COR-L47 (cell line): ENCODE measurements around the gene RASA1.
A peak's percentile ranks its signal among the peaks of the same experiment; 100 is the strongest.

ENCODE experiments used
- DNase-seq: peaks from one replicate; lab custom pipeline; 2025; lab: John Stamatoyannopoulos, UW

The RASA1 gene

DNA sequence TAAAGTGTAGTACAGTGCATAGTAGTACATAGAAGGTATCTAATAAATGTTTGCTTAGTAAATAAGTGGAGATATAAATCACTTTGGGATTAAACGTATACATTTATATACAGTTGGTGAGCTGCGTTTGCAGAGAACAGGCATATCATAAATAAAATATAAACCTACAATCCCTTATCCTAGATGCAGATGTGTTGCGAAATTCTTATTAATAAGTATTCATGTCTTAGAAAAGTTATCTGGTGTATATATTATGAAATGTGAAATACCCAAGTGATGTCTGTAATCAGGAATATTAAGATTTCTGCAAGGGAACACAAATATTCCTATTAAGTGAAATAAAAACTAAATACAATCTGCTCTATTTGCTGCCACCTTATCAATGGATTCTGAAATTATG, 136.2 kb downstream of the RASA1 start:
- no peak for DNase-seq

DNA sequence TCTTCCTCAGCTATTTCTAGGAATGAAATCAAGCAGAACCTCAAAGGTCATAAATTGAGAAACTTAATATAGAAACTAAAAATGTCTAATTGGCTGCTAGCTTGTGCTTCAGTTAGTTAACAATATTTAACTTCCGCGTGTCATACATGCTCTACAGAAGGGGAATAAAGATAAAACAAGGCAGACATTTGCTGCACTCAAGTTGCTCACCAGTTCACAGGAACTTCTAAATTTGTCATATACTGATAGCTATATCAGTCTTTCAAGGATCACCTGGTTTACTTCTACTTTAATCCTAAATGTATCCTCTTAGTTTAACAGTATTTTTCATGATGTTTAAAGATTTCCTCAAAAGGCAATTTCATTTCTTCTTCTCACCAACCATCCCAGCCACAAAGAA, 136.7 kb downstream of the RASA1 start:
- DNase-seq: no peak

DNA sequence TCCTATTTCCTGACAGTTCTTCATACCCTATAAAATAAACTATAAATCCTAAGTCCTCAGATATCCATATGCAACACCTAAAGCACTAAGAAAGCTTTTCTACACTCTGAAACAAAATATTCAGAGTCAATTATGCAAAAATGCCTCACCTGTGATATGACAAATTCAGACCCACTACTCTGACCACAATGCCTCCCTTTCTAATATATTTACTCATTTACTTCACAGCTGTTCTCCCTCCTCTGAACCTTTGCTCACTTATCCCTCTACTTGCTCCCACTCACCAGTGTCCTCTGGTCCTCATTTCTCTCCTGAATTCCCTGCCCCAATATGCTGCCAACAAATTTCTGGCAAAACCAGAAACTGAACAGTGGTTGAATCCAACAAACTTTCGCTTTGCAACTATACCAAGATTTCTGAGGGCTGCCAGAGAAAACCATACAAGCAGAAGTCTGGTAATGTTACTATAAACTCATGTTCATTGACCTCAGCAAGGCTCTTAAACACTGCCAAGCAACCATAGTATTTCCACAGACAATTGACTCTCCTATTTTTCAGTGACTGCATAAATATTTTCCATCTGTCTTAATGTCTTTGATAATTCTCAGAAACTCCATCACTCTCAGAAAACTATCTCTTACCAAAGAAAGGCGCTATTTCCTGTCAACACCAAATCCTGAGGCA, 137.9 kb downstream of the RASA1 start:
- no peak for DNase-seq

DNA sequence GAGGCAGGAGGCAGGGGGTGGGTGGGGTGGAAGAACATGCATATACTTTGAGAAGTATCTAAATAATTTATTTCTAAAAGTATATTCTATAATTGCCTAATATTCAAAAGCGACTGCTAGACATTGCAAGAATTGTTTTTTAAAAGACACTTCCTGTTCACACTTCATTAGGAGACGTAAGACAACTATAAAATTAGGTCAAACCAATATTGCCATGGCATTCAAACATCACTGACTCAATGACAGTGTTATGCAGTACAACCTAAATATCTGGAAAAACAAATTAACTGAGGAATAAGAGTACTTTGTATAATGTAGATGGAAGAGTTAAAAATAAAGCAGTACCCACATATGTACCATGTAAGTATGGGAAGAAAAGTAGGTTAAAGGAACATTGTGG, 140.5 kb downstream of the RASA1 start:
- no peak for DNase-seq

DNA sequence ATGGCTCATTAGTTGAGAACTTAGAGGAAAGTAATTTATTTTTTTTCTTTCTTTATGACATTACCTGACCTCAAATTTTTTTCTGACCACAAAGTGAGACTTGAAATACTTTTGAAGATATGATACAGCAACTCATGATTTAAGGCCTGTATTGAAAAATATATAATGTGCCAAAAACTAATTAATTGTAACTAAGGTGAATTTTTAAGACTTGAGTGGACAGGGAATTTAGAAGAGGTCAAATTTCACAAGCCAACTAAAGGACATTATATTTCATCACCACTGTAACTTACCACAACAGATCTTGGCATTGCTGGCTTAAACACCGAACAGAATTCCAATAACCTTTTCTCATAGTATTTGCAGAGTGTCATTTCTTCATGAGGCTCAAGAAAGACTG, 143.2 kb downstream of the RASA1 start:
- no peak for DNase-seq

DNA sequence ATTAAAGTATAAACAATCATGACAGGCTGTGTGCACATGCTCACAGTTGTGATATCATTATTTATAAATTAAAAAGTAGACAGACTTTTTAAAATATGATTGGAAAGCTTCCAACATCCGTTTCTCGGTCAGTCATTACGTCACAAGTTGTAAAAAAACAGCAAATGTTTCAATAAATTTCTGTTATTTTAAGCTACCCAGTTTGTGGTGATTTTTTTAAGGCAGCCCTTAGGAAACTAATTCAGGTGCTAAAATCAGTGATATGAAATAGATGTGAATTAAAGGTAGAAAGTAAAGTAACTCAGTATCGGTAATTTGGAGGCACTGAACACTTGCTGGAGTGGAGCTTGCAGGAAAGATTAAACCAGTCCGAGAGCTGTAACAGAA, 143.9 kb downstream of the RASA1 start:
- DNase-seq: no peak

DNA sequence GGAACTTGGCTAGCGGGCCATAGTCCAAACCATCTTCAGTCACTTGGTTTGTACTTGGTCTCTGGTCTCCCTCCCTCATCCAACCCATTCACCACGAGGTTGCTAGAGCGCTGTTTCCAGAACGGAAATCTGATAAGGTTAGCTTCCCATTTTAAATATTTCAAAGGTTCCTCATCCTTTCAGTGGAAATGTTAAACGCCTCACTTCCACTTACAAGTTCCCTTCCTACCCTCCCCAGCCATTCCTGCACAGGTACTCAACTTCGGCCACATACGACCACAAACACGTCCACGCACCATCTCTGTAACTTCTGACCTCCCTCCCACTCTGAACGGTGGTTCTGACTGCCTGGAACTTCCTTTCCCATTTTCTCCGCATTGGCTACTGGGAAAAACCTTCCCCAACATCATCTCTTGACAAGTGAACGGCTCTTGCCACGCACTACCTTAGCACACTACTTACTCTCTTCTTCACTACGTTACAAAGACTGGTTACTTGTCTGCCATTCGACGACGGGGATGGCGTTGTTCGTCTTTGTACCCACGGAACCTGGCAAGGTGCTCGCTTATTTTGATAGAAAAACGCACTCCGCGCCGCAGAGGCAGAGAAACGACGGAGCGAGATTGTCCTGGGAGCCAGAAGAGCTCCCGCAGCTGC, 144.4 kb downstream of the RASA1 start:
- no peak for DNase-seq

DNA sequence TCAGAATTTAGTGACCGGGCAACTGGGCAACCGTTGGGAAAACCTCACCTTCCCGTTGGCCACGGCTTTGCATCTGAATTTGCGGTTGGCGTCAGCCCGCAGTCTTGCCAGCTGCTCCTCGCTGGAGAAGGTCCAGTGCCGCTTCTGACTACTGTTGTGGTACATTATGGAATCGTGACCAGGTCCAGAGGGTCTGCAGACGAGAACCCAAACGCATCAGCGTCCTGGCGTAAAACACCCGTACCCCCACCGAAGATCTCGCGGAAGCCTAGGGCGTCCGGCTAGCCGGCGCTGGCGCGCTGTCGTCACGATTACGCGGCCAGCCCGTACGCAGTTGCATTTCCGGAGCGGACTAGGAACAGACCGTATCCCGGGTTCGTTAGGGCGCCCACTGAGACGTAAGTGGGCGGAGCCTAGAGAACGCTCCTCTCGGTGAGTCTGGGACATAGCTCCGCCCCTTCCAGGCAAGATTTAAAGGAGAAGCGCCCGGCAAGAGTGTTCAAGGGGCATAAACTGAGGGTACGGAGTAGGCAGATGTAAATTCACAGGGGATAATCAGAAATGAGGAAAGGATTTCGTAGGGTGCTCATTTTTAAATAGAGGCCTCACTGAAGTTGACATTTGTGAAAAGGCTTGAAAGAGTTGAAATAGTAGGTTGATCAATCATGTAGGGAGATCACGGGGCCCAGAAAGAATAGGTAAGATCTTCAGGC, 145.1 kb downstream of the RASA1 start, which contains the start of gene CCNH:
CCNH (minus strand) TSS at position 301 of the 713 bp plus-strand sequence; CDS start at position 165, 136 bp downstream.
- peak; percentile 98 for DNase-seq

DNA sequence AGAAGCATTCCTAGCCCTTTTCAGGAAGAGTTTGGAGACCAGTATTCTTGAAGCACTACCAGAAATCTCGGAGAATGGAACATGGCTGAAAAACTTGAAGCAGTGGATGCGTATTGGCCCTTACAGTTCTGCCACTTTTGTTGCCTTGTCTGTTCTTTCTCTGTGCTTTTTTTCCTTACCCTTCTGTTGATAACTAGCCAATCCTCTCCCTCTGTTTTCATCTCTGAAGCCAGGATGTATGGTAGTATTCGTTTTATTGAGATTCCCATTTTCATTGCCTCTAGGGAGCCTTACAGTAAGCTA, 145.6 kb downstream of the RASA1 start:
- DNase-seq: no peak

DNA sequence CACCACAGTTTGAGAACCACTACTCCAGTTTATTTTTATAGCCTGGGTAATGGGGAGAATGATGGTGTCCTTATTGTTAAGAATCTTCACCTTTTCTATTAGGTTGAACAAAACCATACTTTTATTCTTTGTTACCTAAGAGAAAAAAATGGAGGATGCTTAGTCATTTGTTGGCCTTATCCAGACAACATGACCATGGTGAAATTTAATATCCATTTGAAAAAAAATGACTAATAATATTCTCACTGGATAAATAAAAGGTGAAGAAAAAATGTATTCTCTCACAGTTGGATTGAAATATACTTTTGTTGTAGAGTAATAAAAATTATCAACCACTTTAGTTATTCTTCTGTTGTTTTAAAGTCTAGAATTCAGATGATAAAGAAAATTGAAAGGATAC, 150.8 kb downstream of the RASA1 start:
- no peak for DNase-seq

DNA sequence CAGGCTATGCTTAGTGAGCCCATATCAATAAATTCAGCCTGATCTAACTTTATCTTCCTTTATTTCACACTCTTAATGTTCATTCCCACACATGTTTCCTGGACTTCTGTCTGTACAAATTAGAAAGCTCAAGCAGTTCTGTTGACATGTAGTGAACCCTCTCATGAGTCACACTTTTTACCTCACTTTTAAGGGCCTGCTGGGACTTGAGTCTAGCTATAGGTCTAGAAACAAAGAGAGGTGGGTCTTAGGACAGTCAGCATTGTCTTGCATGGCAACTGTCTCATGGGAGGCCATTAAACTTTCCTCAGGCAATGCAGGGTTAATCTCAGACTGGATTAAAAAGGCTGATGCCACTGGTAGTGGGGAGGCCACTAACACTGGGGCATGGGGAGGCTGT, 153.6 kb downstream of the RASA1 start:
- no peak for DNase-seq

DNA sequence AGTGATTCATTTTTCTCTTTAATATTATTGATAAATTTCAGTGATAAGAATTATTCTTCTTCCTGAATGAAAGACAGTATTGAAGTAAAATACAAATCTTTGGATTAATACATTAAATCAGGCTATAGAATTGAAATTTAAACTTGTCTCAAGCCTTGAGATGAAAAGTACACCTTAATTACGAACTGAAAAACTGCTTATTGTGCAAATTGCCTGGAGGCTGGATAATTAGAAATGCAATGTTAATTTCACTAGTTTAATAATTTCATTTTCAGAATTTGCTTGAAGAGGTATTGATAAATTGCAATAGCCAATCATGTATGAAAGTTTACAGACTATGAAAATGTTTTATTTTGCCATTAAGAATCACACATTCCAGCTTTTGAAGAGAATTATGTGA, 156.1 kb downstream of the RASA1 start:
- no peak for DNase-seq

DNA sequence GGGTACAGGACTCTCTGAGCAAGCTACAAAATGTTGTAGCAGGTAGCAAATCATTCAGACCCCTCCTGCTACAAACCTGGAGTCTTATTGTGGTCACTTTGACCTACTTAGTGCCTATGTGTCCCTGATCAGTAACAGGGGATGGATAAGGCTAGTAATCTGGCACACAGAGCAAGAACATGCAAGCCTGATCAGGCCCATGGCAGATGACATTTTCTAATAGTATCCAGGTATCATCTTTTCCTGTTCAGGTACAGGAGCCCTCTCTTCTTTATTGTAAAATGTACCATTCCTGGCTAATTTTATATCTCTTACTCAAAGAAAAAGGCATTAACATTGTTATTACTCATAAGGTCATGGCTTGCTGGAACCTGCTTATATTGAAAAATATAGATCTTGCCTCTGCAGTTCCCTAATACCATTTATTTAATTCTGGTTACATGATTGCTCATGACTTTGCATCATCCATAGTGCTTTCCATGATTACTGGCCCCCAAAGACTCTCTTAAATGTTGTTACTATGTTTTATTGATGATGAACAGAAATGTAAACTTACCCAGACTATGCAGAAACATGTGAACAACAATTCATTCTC, 163.3 kb downstream of the RASA1 start:
- DNase-seq: no peak

DNA sequence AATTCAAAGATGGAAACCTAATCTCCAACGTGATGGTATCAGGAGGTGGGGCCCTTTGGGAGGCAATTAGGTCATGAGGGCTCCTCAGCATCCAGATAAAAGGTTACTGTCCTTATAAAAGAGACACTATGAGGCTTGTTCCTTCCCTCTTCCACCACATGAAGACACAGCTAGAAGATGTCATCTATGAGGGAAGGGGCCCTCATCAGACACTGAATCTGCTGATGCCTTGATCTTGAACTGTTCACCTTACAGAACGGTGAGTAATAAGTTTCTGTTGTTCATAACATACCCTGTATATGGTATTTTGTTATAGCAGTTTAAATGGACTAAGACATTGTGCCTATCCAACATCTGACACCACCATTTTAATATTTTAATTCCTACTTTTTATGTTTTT, 164.8 kb downstream of the RASA1 start:
- DNase-seq: no peak

DNA sequence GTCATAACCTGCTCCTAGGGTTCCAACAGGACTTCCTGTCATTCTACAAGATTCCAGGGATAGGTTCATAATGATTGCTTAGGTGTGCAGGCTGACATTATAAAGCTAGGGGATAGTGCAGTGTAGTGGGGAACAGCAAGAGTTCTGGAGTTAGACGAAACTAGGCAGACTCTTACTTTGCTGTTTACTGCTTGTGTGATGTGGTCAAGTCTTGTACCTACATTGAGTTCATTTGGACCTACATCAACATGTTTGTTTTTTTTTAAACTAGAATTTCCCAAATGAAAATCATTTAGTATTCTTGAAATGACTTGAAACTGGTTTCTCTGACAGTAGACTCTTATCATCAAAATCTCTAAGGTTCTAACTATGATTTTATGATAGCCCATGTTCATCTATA, 166.3 kb downstream of the RASA1 start:
- DNase-seq: no peak

DNA sequence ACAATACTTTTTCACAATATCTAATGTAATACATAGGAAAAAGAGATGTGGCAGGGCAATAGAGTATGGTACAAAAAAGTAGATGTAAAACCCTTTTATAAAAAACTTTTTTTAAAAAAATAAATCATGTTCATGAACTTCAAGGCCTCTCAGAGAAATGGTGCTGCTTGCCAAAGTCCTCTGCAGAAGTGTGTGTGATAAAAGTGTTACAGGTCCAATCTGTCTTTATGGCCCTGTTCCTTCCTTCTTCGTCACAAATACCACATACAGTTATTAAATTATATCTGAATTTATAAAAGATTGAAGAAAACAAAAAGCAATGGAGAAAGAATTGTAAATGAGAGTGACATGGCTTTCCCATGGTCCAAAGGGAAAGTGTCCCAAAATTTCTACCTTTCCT, 166.8 kb downstream of the RASA1 start:
- no peak for DNase-seq

DNA sequence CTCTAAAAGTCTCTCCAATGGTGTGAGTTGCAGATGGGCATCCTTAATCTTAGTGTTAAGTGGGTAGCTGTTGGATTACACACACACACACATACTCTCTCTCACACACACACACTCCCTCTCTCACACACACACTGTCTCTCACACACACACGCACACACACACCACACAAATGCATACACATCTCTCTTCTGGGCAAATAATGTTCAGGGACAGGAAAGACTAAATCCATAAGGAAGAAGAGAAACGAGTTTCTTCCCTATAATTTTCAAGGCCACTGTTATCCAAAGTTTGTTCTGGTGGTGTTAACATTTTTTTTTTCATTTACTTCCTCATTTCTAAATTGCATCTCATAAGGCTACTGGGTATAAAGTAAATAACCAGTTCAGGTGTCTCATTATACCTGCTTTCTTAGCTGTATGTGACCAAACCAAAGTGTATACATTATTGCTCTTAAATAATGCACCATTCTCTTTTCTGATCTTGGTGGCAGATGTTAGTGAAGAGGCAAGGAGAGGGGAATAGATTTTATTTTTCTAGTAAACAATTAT, 167.5 kb downstream of the RASA1 start:
- DNase-seq: no peak

DNA sequence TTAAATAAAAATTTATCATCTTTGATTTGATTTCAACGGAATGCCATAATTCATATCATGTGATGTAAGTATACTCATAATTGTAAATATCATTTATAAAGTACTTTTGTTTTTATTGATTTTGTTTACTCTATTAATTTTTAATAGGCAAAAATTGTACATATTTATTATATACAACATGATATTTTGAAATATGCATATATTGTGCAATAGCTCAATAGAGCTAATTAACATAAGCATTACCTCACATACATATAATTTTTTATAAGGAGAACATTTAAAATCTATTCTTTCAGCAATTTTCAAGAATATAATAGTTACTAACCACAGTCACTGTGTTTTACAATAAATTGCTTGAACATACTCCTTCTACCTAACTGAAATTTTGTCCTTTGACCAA, 170.0 kb downstream of the RASA1 start:
- no peak for DNase-seq

DNA sequence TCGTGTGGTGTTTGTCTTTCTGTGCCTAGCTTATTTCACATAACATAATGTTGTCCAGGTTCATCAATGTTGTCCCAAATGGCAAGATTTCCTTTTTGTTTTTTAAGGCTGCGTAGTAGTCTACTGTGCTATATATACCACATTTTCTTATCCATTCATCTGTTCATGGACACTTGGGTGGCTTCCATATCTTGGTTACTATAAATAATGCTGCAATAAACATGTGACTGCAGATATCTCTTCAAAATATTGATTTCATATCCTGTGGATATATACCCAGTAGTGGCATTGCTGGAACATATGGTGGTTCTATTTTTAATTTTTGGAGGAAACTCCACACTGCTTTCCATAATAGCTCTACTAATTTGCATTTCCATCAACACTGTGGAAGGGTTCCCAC, 170.5 kb downstream of the RASA1 start:
- DNase-seq: no peak
